HG03025 (cell line): ENCODE data around the gene UVSSA.

ENCODE experiments used
- ATAC-seq: cut with Tn5 transposase; IDR thresholded peaks from one replicate; pipeline ENCODE4 v1.9.1; 2021; ENCODE audit warnings: mild to moderate bottlenecking, moderate library complexity; ENCODE audit not compliant: unreplicated experiment, low FRiP score

The UVSSA gene

GRCh38 chr4:1348014-1348513 is 1.1 kb downstream of the UVSSA start:
- ATAC-seq: no peak

GRCh38 chr4:1348746-1349145 is 1.7 kb downstream of the UVSSA start:
- no peak for ATAC-seq

- ATAC-seq: no peak
Observed at GRCh38 chr4:1349359-1350168, 2.6 kb downstream of the UVSSA start.

GRCh38 chr4:1350169-1350520 is 3.1 kb downstream of the UVSSA start:
- ATAC-seq: no peak

GRCh38 chr4:1351854-1352566 is 5.0 kb downstream of the UVSSA start:
- no peak for ATAC-seq

- no peak for ATAC-seq
Observed at GRCh38 chr4:1352567-1352900, 5.5 kb downstream of the UVSSA start.

GRCh38 chr4:1353186-1354055 is 6.4 kb downstream of the UVSSA start:
- no peak for ATAC-seq

GRCh38 chr4:1354136-1354982 is 7.4 kb downstream of the UVSSA start:
- no peak for ATAC-seq

- no peak for ATAC-seq
Observed at GRCh38 chr4:1354983-1355275, 7.9 kb downstream of the UVSSA start.

- ATAC-seq: no peak
Observed at GRCh38 chr4:1355378-1355777, 8.4 kb downstream of the UVSSA start.

- ATAC-seq: no peak
Observed at GRCh38 chr4:1356181-1356998, 9.4 kb downstream of the UVSSA start.

GRCh38 chr4:1357356-1358248 is 10.6 kb downstream of the UVSSA start:
- ATAC-seq: no peak

GRCh38 chr4:1358421-1359143 is 11.6 kb downstream of the UVSSA start:
- no peak for ATAC-seq

GRCh38 chr4:1359144-1359501 is 12.1 kb downstream of the UVSSA start:
- no peak for ATAC-seq

GRCh38 chr4:1359976-1360375 is 13.0 kb downstream of the UVSSA start:
- no peak for ATAC-seq

GRCh38 chr4:1360423-1361283 is 13.6 kb downstream of the UVSSA start:
- no peak for ATAC-seq

- ATAC-seq: no peak
Observed at GRCh38 chr4:1361431-1361830, 14.4 kb downstream of the UVSSA start.
